ENCODE results near the gene RBFOX2. TPM values are rescaled to one million over a fixed set of nuclear protein-coding genes. Genes with fewer than 3 reads are reported as not detected.

The RBFOX2 gene
- total and polyA plus RNA-seq, 2 experiments from 2014 or later, result 88.8 to 131 TPM

GRCh38 chr22:36067235-36067558 is 38.6 kb upstream of the RBFOX2 start (continued):
- no peak for TF ChIP-seq ZNF462 (CRISPR knock-in tag; IDR thresholded peaks at IDR 0.05)
- no peak for TF ChIP-seq POLR2AphosphoS5 (IDR thresholded peaks at IDR 0.05; ENCODE audit: low read depth)
- TF ChIP-seq ZNF114 (CRISPR knock-in tag; IDR thresholded peaks at IDR 0.05), result no peak
- TF ChIP-seq, protein P1, sequence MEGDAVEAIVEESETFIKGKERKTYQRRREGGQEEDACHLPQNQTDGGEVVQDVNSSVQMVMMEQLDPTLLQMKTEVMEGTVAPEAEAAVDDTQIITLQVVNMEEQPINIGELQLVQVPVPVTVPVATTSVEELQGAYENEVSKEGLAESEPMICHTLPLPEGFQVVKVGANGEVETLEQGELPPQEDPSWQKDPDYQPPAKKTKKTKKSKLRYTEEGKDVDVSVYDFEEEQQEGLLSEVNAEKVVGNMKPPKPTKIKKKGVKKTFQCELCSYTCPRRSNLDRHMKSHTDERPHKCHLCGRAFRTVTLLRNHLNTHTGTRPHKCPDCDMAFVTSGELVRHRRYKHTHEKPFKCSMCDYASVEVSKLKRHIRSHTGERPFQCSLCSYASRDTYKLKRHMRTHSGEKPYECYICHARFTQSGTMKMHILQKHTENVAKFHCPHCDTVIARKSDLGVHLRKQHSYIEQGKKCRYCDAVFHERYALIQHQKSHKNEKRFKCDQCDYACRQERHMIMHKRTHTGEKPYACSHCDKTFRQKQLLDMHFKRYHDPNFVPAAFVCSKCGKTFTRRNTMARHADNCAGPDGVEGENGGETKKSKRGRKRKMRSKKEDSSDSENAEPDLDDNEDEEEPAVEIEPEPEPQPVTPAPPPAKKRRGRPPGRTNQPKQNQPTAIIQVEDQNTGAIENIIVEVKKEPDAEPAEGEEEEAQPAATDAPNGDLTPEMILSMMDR (conservative IDR thresholded peaks at IDR 0.05; ENCODE audit: low read depth in 2 of 2), result no peak
- TF ChIP-seq NANOG (IDR thresholded peaks at IDR 0.05; ENCODE audit: borderline replicate concordance), result no peak
- TF ChIP-seq EZH2 (IDR thresholded peaks at IDR 0.05; ENCODE audit: low read depth, unreplicated experiment), result no peak
- TF ChIP-seq STAT1 (IDR thresholded peaks at IDR 0.05; ENCODE audit: unreplicated experiment), result no peak
- TF ChIP-seq ETS1 (IDR thresholded peaks at IDR 0.05), result no peak
- no peak for TF ChIP-seq CREB1 (CRISPR knock-in tag; IDR thresholded peaks at IDR 0.05; ENCODE audit: low read depth)
- TF ChIP-seq EZH2phosphoT487 (IDR thresholded peaks at IDR 0.05; ENCODE audit: unreplicated experiment), result no peak
- no peak for TF ChIP-seq JUNB (IDR thresholded peaks at IDR 0.05; ENCODE audit: unreplicated experiment)

All from GM23338 (cell line).